Transverse colon (tissue), 4 donors: ENCODE results near the gene CYGB.

Experiments
- CTCF ChIP-seq, 5 experiments: fragments of 200-600 bp in 3 of 5; fragments of 450-650 bp in 2 of 5; sonication (generic) in 3 of 5; IDR thresholded peaks; 1 replicate in 2 of 5; 2 replicates in 3 of 5; pipeline ENCODE4 v1.5.1; 2016 to 2017; ENCODE audit warnings: antibody characterized with exemption in 5 of 5, inconsistent platforms in 3 of 5, mild to moderate bottlenecking in 2 of 5, moderate library complexity in 1 of 5
- POLR2A ChIP-seq: fragments of 450-650 bp; IDR thresholded peaks from one replicate; pipeline ENCODE4 v1.6.1; 2016; ENCODE audit warnings: antibody characterized with exemption, mild to moderate bottlenecking, moderate library complexity
- POLR2AphosphoS5 ChIP-seq, 3 donors: sonication (generic); formaldehyde crosslinking; IDR thresholded peaks; one replicate each; pipeline ENCODE4 v1.6.1; 2016; ENCODE audit warnings: antibody characterized with exemption in 3 of 3

GRCh38 chr17:76531486-76532038, 5.9 kb downstream of the CYGB start:
- TF ChIP-seq CTCF (IDR thresholded peaks at IDR 0.05) (no peak), POLR2AphosphoS5 (IDR thresholded peaks at IDR 0.05) (no peak), POLR2A (no peak)
